ENCODE data around the gene MYRIP. TPM values are rescaled to one million over a fixed set of nuclear protein-coding genes. Genes with fewer than 3 reads are reported as not detected.
A peak's percentile ranks its signal among the peaks of the same experiment; 100 is the strongest.

MYRIP gene
- total and polyA plus RNA-seq, 11 donors = 0.42 to 2.2 (median 0.90) TPM

GRCh38 chr3:39961230-39961629, 151.8 kb downstream of the MYRIP start:
- H3K9me3 ChIP-seq = no peaks in the 10 kb centered on the region
- intact Hi-C loops (cut with DNase I) = loop anchor here in 1 of 10 donors (2.0 kb wide), 1 partner anchor 26 kb away; no protein-coding TSS in a partner anchor
- H3K36me3 ChIP-seq = no peaks in the 10 kb centered on the region
- H3K4me3 ChIP-seq = no peak overlapping the region
- peaks cover 0 to 37% (median 19%) of the 10 kb centered on the region in 12 donors for H3K4me1 ChIP-seq
- 42 to 51% (median 46%) methylated on average over 4 of the region's 4 CpGs for WGBS, 4 donors
- no peaks in the 10 kb centered on the region for H3K27me3 ChIP-seq
- TF ChIP-seq POLR2A (IDR thresholded peaks at IDR 0.05) (no peak), CTCF (IDR thresholded peaks at IDR 0.05) (no peak)
- ATAC-seq (peak; percentile 26 to 72 (median 49)), DNase-seq (no peak)
- peak overlapping the region in 10 of 12 donors; percentile 47 to 88 (median 61) for H3K27ac ChIP-seq

- 72 to 86% (median 77%) methylated on average over 1 of the region's 1 CpG for WGBS, 4 donors
- Histone ChIP-seq H3K9me3 (no peaks in the 10 kb centered on the region), H3K27me3 (no peaks in the 10 kb centered on the region), H3K4me3 (no peak overlapping the region), H3K4me1 (peaks cover 0 to 37% (median 19%) of the 10 kb centered on the region in 12 donors), H3K36me3 (no peaks in the 10 kb centered on the region), H3K27ac (peak overlapping the region in 7 of 12 donors; percentile 49 to 88 (median 60))
- TF ChIP-seq POLR2A (IDR thresholded peaks at IDR 0.05) = no peak
- TF ChIP-seq CTCF (IDR thresholded peaks at IDR 0.05) = no peak
- intact Hi-C loops (cut with DNase I) = no loop called here
- DNase-seq (peak in 2 of 5 donors; percentile 16 to 31), ATAC-seq (peak in 2 of 4 donors; percentile 54 to 65)
These were observed 153.2 kb downstream of the MYRIP start for GRCh38 chr3:39962581-39962980.

- intact Hi-C loops (cut with DNase I) = no loop called here
- Histone ChIP-seq H3K4me1 (peaks cover 0 to 29% (median 17%) of the 10 kb centered on the region in 12 donors), H3K27me3 (no peaks in the 10 kb centered on the region), H3K27ac (no peak overlapping the region), H3K36me3 (no peaks in the 10 kb centered on the region), H3K4me3 (no peak overlapping the region), H3K9me3 (peaks cover 0 to 7% (median 0%) of the 10 kb centered on the region in 12 donors)
- no peak for TF ChIP-seq POLR2A (IDR thresholded peaks at IDR 0.05)
- TF ChIP-seq CTCF (IDR thresholded peaks at IDR 0.05) = no peak
- ATAC-seq = no peak
- DNase-seq = no peak
These were observed 156.1 kb downstream of the MYRIP start for GRCh38 chr3:39965461-39965860.

- ATAC-seq (no peak), DNase-seq (no peak)
- Histone ChIP-seq H3K27ac (no peak overlapping the region), H3K4me1 (peaks cover 0 to 26% (median 16%) of the 10 kb centered on the region in 12 donors), H3K27me3 (no peaks in the 10 kb centered on the region), H3K4me3 (no peak overlapping the region), H3K9me3 (peaks cover 0 to 7% (median 0%) of the 10 kb centered on the region in 12 donors), H3K36me3 (no peaks in the 10 kb centered on the region)
- WGBS, 4 donors = 54 to 78% (median 65%) methylated on average over 2 of the region's 2 CpGs
- TF ChIP-seq CTCF (IDR thresholded peaks at IDR 0.05) = no peak
- no peak for TF ChIP-seq POLR2A (IDR thresholded peaks at IDR 0.05)
- intact Hi-C loops (cut with DNase I) = no loop called here
These were observed 156.6 kb downstream of the MYRIP start for GRCh38 chr3:39965997-39966396.
